ENCODE results near the gene CTTNBP2NL. TPM values are rescaled to one million over a fixed set of nuclear protein-coding genes. Genes with fewer than 3 reads are reported as not detected.

The CTTNBP2NL gene
- total RNA-seq, 2 donors from 2014 or later = 47.1 to 93.3 TPM

- intact Hi-C loops (cut with DNase I) = loop anchor here (5.0 kb wide), 2 partner anchors 114 to 204 kb away; partner anchors contain the start of genes CAPZA1, RHOC and ST7L
- no peak overlapping the region for H3K9ac ChIP-seq (ENCODE audit: low read depth in 2 of 2, low read length in 2 of 2)
- DNase-seq = no peak
- no peaks in the 10 kb centered on the region for H3K36me3 ChIP-seq
- H3K27ac ChIP-seq = no peak overlapping the region
- TF ChIP-seq CTCF (IDR thresholded peaks at IDR 0.05) = no peak
- H3K27me3 ChIP-seq = peaks cover 6% of the 10 kb centered on the region
- H3K4me3 ChIP-seq = no peak overlapping the region
- no peaks in the 10 kb centered on the region for H3K9me3 ChIP-seq
- H3K4me1 ChIP-seq = no peaks in the 10 kb centered on the region
Observed at GRCh38 chr1:112502826-112503225, 106.8 kb downstream of the CTTNBP2NL start.

- intact Hi-C loops (cut with DNase I) = loop anchor here (5.0 kb wide), 2 partner anchors 113 to 203 kb away; partner anchors contain the start of genes CAPZA1, RHOC and ST7L
- Histone ChIP-seq H3K27me3 (peaks cover 17% of the 10 kb centered on the region), H3K36me3 (no peaks in the 10 kb centered on the region), H3K9me3 (no peaks in the 10 kb centered on the region), H3K4me1 (no peaks in the 10 kb centered on the region), H3K27ac (no peak overlapping the region), H3K9ac (ENCODE audit: low read depth in 2 of 2, low read length in 2 of 2) (no peak overlapping the region), H3K4me3 (no peak overlapping the region)
- no peak for DNase-seq
- TF ChIP-seq CTCF (IDR thresholded peaks at IDR 0.05) = no peak
Observed at GRCh38 chr1:112504001-112504660, 108.1 kb downstream of the CTTNBP2NL start.

- intact Hi-C loops (cut with DNase I) = loop anchor here (5.0 kb wide), 2 partner anchors 112 to 202 kb away; partner anchors contain the start of genes CAPZA1, RHOC and ST7L
- Histone ChIP-seq H3K27me3 (peaks cover 23% of the 10 kb centered on the region), H3K4me1 (no peaks in the 10 kb centered on the region), H3K36me3 (no peaks in the 10 kb centered on the region), H3K27ac (no peak overlapping the region), H3K4me3 (no peak overlapping the region), H3K9me3 (no peaks in the 10 kb centered on the region), H3K9ac (ENCODE audit: low read depth in 2 of 2, low read length in 2 of 2) (no peak overlapping the region)
- no peak for TF ChIP-seq CTCF (IDR thresholded peaks at IDR 0.05)
- no peak for DNase-seq
Observed at GRCh38 chr1:112504661-112505399, 108.8 kb downstream of the CTTNBP2NL start.

- H3K27me3 ChIP-seq = peaks cover 23% of the 10 kb centered on the region
- H3K9ac ChIP-seq (ENCODE audit: low read depth in 2 of 2, low read length in 2 of 2) = no peak overlapping the region
- H3K27ac ChIP-seq = no peak overlapping the region
- H3K4me3 ChIP-seq = no peak overlapping the region
- no peak for DNase-seq
- no peaks in the 10 kb centered on the region for H3K9me3 ChIP-seq
- intact Hi-C loops (cut with DNase I) = no loop called here
- H3K4me1 ChIP-seq = no peaks in the 10 kb centered on the region
- H3K36me3 ChIP-seq = no peaks in the 10 kb centered on the region
- TF ChIP-seq CTCF (IDR thresholded peaks at IDR 0.05) = no peak
Observed at GRCh38 chr1:112505400-112505785, 109.4 kb downstream of the CTTNBP2NL start.

GRCh38 chr1:112505878-112506277 lies 109.9 kb downstream of the CTTNBP2NL start:
- Histone ChIP-seq H3K27me3 (peaks cover 23% of the 10 kb centered on the region), H3K9me3 (no peaks in the 10 kb centered on the region), H3K36me3 (no peaks in the 10 kb centered on the region), H3K4me1 (no peaks in the 10 kb centered on the region), H3K27ac (no peak overlapping the region), H3K4me3 (no peak overlapping the region), H3K9ac (ENCODE audit: low read depth in 2 of 2, low read length in 2 of 2) (no peak overlapping the region)
- no peak for TF ChIP-seq CTCF (IDR thresholded peaks at IDR 0.05)
- DNase-seq = no peak
- intact Hi-C loops (cut with DNase I) = no loop called here
